GM10248 (cell line): Measurements from ENCODE around the gene ADK.
"Not testable (repeated sequence)": the region's sequence is repeated elsewhere in the genome, so short reads cannot be mapped to it uniquely, and the experiment has no call there.

Experiments
- CTCF ChIA-PET: fragments of 300-600 bp; sonication (Branson Sonifier 250); formaldehyde crosslinking; extraction: SDS; loops from one replicate; lab custom pipeline; 2021; ENCODE audit warnings: antibody characterized with exemption; lab: Yijun Ruan, JAX
- POLR2A ChIA-PET: fragments of 350-650 bp; sonication (Branson Sonifier 250); formaldehyde crosslinking; extraction: SDS; loops from one replicate; lab custom pipeline; 2020; ENCODE audit warnings: antibody characterized with exemption; lab: Yijun Ruan, JAX
- DNase-seq: peaks from one replicate; pipeline ENCODE4 v3.0.0; 2012; ENCODE audit errors: extremely low spot score
- TF ChIP-seq, protein P1 (sequence below): IDR thresholded peaks from 2 replicates; pipeline ENCODE4 v1.5.1; 2012; ENCODE audit warnings: mild to moderate bottlenecking, low read depth; ENCODE audit errors: extremely low read depth, missing control alignments, control extremely low read depth

The ADK gene

DNA sequence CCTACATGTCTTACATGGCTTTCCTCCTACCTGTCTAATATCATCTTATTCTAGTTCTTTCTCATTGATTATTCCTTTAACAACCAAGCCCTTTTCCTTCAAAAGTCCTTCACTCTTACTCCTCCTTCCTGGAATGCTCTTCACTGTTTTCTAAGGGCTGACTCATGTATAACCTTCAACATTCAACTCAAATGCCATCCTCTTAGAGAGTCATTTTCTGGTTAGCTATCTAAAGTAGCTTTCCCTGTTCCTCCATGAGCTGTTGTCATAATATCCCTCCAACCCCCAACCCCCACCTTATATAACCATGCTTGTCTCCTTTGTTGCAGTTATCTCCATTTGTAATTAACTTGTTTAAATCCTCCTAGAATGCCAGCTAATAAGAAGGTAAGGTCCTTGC lies 286.8 kb downstream of the ADK start:
- TF ChIP-seq, protein P1, sequence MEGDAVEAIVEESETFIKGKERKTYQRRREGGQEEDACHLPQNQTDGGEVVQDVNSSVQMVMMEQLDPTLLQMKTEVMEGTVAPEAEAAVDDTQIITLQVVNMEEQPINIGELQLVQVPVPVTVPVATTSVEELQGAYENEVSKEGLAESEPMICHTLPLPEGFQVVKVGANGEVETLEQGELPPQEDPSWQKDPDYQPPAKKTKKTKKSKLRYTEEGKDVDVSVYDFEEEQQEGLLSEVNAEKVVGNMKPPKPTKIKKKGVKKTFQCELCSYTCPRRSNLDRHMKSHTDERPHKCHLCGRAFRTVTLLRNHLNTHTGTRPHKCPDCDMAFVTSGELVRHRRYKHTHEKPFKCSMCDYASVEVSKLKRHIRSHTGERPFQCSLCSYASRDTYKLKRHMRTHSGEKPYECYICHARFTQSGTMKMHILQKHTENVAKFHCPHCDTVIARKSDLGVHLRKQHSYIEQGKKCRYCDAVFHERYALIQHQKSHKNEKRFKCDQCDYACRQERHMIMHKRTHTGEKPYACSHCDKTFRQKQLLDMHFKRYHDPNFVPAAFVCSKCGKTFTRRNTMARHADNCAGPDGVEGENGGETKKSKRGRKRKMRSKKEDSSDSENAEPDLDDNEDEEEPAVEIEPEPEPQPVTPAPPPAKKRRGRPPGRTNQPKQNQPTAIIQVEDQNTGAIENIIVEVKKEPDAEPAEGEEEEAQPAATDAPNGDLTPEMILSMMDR, result no peak
- POLR2A ChIA-PET, result no interaction called here
- DNase-seq, result no peak
- CTCF ChIA-PET, result interaction anchor here (0.9 to 1.1 kb wide), 2 partner anchors 10 to 62 kb away, joined by 3 read pairs; no protein-coding TSS in a partner anchor

- no peak for DNase-seq
- CTCF ChIA-PET, result no interaction called here
Observed at GRCh38 chr10:74439213-74439612, 288.2 kb downstream of the ADK start.

GRCh38 chr10:74445493-74445892 lies 294.5 kb downstream of the ADK start:
- POLR2A ChIA-PET, result no interaction called here
- no peak for DNase-seq
- TF ChIP-seq, protein P1, result no peak
- CTCF ChIA-PET, result interaction anchor here (0.9 to 1.0 kb wide), 2 partner anchors 14 to 87 kb away, joined by 3 read pairs; no protein-coding TSS in a partner anchor

More at GRCh38 chr10:74439213-74439612, 288.2 kb downstream of the ADK start:
- POLR2A ChIA-PET, result no interaction called here
- TF ChIP-seq, protein P1, result no peak

DNA sequence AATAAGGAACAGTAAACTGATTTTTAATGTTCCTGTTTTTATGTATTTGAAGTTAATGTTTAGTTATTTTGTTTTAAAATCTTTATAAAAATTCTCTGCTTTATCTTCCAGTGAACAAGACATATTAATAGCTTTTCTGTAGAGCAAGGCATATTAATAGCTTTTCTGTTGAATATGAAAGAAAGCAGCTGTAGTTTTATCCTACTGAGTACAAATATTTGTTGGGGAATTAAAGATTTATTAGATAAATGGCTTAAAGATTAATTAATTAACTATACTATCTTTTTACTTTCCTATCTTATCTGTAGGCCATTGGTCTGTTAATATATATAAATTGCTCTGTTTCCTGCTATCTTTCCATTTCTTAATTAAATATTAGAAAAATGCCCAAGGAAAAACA lies 299.6 kb downstream of the ADK start:
- DNase-seq, result no peak
- POLR2A ChIA-PET, result no interaction called here
- CTCF ChIA-PET, result no interaction called here
- TF ChIP-seq, protein P1, result no peak

DNA sequence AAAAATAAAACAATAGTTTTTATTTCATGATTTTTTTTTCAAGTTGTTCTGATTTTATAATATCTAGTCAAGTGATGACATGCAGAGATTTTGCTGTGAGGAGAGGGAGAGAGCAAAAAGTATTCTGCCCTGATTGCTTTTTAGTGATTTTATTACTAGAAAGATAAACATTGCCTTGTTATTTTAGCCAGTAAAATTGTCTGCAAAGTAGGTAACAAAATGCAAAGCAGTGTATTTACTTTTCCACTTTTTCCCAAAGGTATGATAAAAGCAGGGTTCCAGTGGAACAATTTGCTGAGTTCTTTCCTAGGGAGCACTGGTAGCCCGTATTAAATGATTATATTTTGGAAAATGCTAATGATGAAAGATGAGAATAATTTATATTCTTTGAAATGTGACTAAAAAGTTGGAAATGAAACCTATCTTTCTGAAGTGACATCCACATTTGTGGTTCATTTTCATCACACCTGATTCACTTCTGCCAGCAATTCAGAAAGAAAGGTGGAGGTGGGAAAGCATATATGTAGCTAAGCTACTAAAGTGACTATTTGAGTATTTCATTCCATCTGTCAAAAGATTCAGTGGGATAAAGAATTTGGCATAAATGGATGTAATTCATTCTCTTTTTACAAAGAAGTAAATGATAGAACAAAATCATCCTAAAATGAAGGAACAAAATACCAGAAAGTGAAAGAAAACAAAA lies 300.3 kb downstream of the ADK start:
- TF ChIP-seq, protein P1, result no peak
- DNase-seq, result no peak
- POLR2A ChIA-PET, result no interaction called here
- CTCF ChIA-PET, result interaction anchor here (1.6 kb wide), 1 partner anchor 23 kb away, joined by 4 read pairs; no protein-coding TSS in a partner anchor

DNA sequence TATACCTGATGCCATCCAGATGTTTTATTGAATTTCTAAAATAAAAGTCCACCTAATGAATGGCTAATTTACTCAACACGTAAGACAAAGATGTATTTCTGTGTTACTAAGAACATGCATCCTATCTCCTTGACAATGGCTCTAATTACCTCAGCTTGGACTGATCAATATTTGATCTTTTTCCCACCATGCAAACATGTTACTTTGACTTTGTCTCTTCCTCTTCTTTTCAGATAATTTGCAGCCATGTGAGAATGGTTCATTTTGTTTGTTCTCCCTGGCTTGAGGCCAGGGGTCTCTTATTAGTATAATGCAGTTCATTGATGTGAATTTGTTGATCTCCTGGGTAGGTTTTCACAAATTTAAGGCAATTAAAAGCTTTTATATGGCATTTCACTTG lies 302.1 kb downstream of the ADK start:
- ChIA-PET POLR2A (no interaction called here), CTCF (interaction anchor here (1.0 kb wide), 1 partner anchor 10 kb away, joined by 3 read pairs; no protein-coding TSS in a partner anchor)
- no peak for DNase-seq

GRCh38 chr10:74457478-74457877 lies 306.5 kb downstream of the ADK start:
- DNase-seq, POLR2A ChIA-PET: not testable (repeated sequence)

More for the DNA sequence above, 302.1 kb downstream of the ADK start:
- TF ChIP-seq, protein P1, result no peak

More at GRCh38 chr10:74457478-74457877, 306.5 kb downstream of the ADK start:
- CTCF ChIA-PET, result not testable (repeated sequence)
